H1 (cell line): ENCODE results near the gene HIP1. TPM values are rescaled to one million over a fixed set of nuclear protein-coding genes. Genes with fewer than 3 reads are reported as not detected.

Experiments
- CTCF ChIA-PET: fragments of 300-600 bp; sonication (Branson Sonifier 250); formaldehyde crosslinking; loops from one replicate; lab custom pipeline; 2021; ENCODE audit not compliant: partially characterized antibody; lab: Charles Lee
- POLR2A ChIA-PET: fragments of 300-600 bp; sonication (Branson Sonifier 250); formaldehyde crosslinking; loops from one replicate; lab custom pipeline; 2021; ENCODE audit warnings: inconsistent platforms; ENCODE audit not compliant: partially characterized antibody; lab: Charles Lee
- DNase-seq, 2 experiments: peaks; one replicate each; pipeline versions ENCODE4 v3.0.0 to v3.0.0-alpha.2; 2010 to 2022; ENCODE audit warnings: low spot score in 2 of 2, low read depth in 1 of 2, mixed read lengths in 1 of 2
- FAIRE-seq: peaks from 2 replicates; lab custom pipeline; 2011; peaks lifted over from hg19 to GRCh38; lab: Jason Lieb, UNC
- H2AFZ ChIP-seq: 2 replicates; pipeline ENCODE4 v1.8.1; 2012; ENCODE audit warnings: low read length, inconsistent platforms
- H2AK5ac ChIP-seq: 2 replicates; pipeline ENCODE4 v1.6.1; 2013; ENCODE audit warnings: low read depth, low read length
- H2BK120ac ChIP-seq: replicated peaks from 2 replicates; pipeline ENCODE3; 2013; ENCODE audit warnings: low read depth, low read length, inconsistent platforms
- H2BK12ac ChIP-seq: 2 replicates; pipeline ENCODE4 v1.6.1; 2013; ENCODE audit warnings: low read depth, low read length
- H2BK15ac ChIP-seq: 2 replicates; pipeline ENCODE4 v1.6.1; 2013; ENCODE audit warnings: low read length
- H2BK20ac ChIP-seq: 2 replicates; pipeline ENCODE4 v1.6.1; 2013; ENCODE audit warnings: low read length
- H2BK5ac ChIP-seq: 2 replicates; pipeline ENCODE4 v1.6.1; 2013; ENCODE audit warnings: low read depth, low read length
- H3K14ac ChIP-seq: 2 replicates; pipeline ENCODE4 v1.6.1; 2013; ENCODE audit warnings: inconsistent platforms; ENCODE audit not compliant: insufficient read length
- H3K18ac ChIP-seq: 2 replicates; pipeline ENCODE4 v1.6.1; 2013; ENCODE audit warnings: low read length; ENCODE audit errors: extremely low read depth
- H3K23ac ChIP-seq: 2 replicates; pipeline ENCODE4 v1.6.1; 2013; ENCODE audit warnings: inconsistent platforms; ENCODE audit not compliant: insufficient read length
- H3K23me2 ChIP-seq: 2 replicates; pipeline ENCODE4 v1.6.1; 2013; ENCODE audit warnings: low read depth, low read length
- H3K27ac ChIP-seq: 2 replicates; pipeline ENCODE4 v1.6.1; 2011; ENCODE audit warnings: low read depth, low read length, inconsistent platforms
- H3K27me3 ChIP-seq, 4 experiments: replicated peaks in 1 of 4; 1 replicate in 1 of 4; 2 replicates in 3 of 4; pipeline versions ENCODE4 v1.6.1 to v1.8.1; 2011 to 2013; ENCODE audit warnings: low read length in 3 of 4, mild to moderate bottlenecking in 3 of 4, inconsistent platforms in 2 of 4, mixed read lengths in 2 of 4, moderate library complexity in 1 of 4; ENCODE audit not compliant: control insufficient read depth in 3 of 4, insufficient read depth in 3 of 4; ENCODE audit errors: extremely low read depth in 1 of 4
- H3K36me3 ChIP-seq, 4 experiments: 2 replicates each; pipeline versions ENCODE4 v1.6.1 to v1.8.1; 2011 to 2013; ENCODE audit warnings: mild to moderate bottlenecking in 4 of 4, low read length in 3 of 4, moderate library complexity in 2 of 4, control low read depth in 1 of 4, inconsistent platforms in 1 of 4; ENCODE audit not compliant: insufficient read depth in 4 of 4, control insufficient read depth in 2 of 4
- H3K4ac ChIP-seq: replicated peaks from 2 replicates; pipeline ENCODE3; 2013; ENCODE audit warnings: low read length, low read depth, mixed read lengths, inconsistent platforms; ENCODE audit not compliant: insufficient read length
- H3K4me1 ChIP-seq, 4 experiments: replicated peaks in 1 of 4; 1 replicate in 1 of 4; 2 replicates in 3 of 4; pipeline versions ENCODE4 v1.6.1 to v1.8.1; 2011 to 2013; ENCODE audit warnings: low read length in 3 of 4, inconsistent platforms in 2 of 4, mixed read lengths in 1 of 4; ENCODE audit not compliant: insufficient read depth in 4 of 4, control insufficient read depth in 3 of 4
- H3K4me2 ChIP-seq, 2 experiments: 2 replicates each; pipeline versions ENCODE4 v1.6.1 to v1.8.1; 2011 to 2013; ENCODE audit warnings: low read depth in 2 of 2, low read length in 2 of 2, control low read depth in 1 of 2, inconsistent platforms in 1 of 2, mild to moderate bottlenecking in 1 of 2; ENCODE audit not compliant: insufficient read depth in 1 of 2
- H3K4me3 ChIP-seq, 4 experiments: fragments of 200-600, 300-600 bp in 1 of 4; sonication (generic), shearing (Covaris generic), sonication (Bioruptor Twin) in 1 of 4; 2 replicates each; pipeline versions ENCODE4 v1.5.1 to v1.8.1; 2011 to 2016; ENCODE audit warnings: low read length in 4 of 4, low read depth in 3 of 4, control low read depth in 2 of 4, inconsistent platforms in 2 of 4, mild to moderate bottlenecking in 2 of 4, mixed read lengths in 1 of 4, moderate library complexity in 1 of 4; ENCODE audit not compliant: insufficient read depth in 2 of 4; ENCODE audit errors: extremely low read depth in 1 of 4
- H3K56ac ChIP-seq: replicated peaks from 2 replicates; pipeline ENCODE3; 2013; ENCODE audit warnings: low read depth, mild to moderate bottlenecking, mixed read lengths, low read length, inconsistent platforms; ENCODE audit not compliant: insufficient read length
- H3K79me1 ChIP-seq: 2 replicates; pipeline ENCODE4 v1.6.1; 2013; ENCODE audit warnings: low read depth, low read length, control low read depth
- H3K79me2 ChIP-seq, 2 experiments: 2 replicates each; pipeline versions ENCODE4 v1.6.1 to v1.8.1; 2012 to 2013; ENCODE audit warnings: low read length in 2 of 2, mild to moderate bottlenecking in 2 of 2, inconsistent platforms in 1 of 2; ENCODE audit not compliant: insufficient read depth in 2 of 2, control insufficient read depth in 1 of 2
- H3K9ac ChIP-seq, 4 experiments: replicated peaks in 1 of 4; 1 replicate in 1 of 4; 2 replicates in 3 of 4; pipeline versions ENCODE4 v1.6.1 to v1.8.1; 2011 to 2013; ENCODE audit warnings: low read depth in 3 of 4, low read length in 3 of 4, control low read depth in 2 of 4, mild to moderate bottlenecking in 2 of 4, moderate library complexity in 2 of 4, inconsistent platforms in 1 of 4; ENCODE audit errors: extremely low read depth in 1 of 4
- H3K9me3 ChIP-seq, 2 experiments: 2 replicates each; pipeline versions ENCODE4 v1.6.1 to v1.8.1; 2012 to 2013; ENCODE audit warnings: mild to moderate bottlenecking in 2 of 2, moderate library complexity in 2 of 2, control low read depth in 1 of 2, inconsistent platforms in 1 of 2, low read depth in 1 of 2, low read length in 1 of 2, mixed read lengths in 1 of 2; ENCODE audit not compliant: insufficient read depth in 2 of 2
- H4K20me1 ChIP-seq, 2 experiments: replicated peaks in 1 of 2; 2 replicates each; pipeline versions ENCODE3 to v1.8.1; 2011 to 2013; ENCODE audit warnings: inconsistent platforms in 2 of 2, low read length in 2 of 2, mild to moderate bottlenecking in 1 of 2; ENCODE audit not compliant: insufficient read depth in 2 of 2, control insufficient read depth in 1 of 2
- H4K5ac ChIP-seq: 2 replicates; pipeline ENCODE4 v1.6.1; 2013; ENCODE audit warnings: low read length, low read depth, mixed read lengths, inconsistent platforms; ENCODE audit not compliant: insufficient read length
- H4K8ac ChIP-seq: 2 replicates; pipeline ENCODE4 v1.8.0; 2013; ENCODE audit warnings: mild to moderate bottlenecking, moderate library complexity, low read length, inconsistent platforms; ENCODE audit not compliant: insufficient read depth; ENCODE audit errors: extremely low read depth
- H4K91ac ChIP-seq: replicated peaks from 2 replicates; pipeline ENCODE3; 2013; ENCODE audit warnings: low read length, mixed read lengths, inconsistent platforms; ENCODE audit not compliant: insufficient read length
- ASH2L ChIP-seq: fragments of 200-600, 300-600 bp; sonication (generic); IDR thresholded peaks from one replicate; pipeline ENCODE4 v1.7.1; 2017; ENCODE audit warnings: low read length
- BACH1 ChIP-seq: IDR thresholded peaks from 2 replicates; pipeline ENCODE4 v1.6.1; 2012; ENCODE audit warnings: low read length, improper control_type of control experiment
- CREB1 ChIP-seq: IDR thresholded peaks from 2 replicates; pipeline ENCODE4 v1.6.1; 2012; ENCODE audit warnings: inconsistent platforms
- NRF1 ChIP-seq: IDR thresholded peaks from 2 replicates; pipeline ENCODE4 v1.6.1; 2011; ENCODE audit warnings: mild to moderate bottlenecking, low read depth, low read length, improper control_type of control experiment
- PHF8 ChIP-seq: fragments of 200-600 bp; sonication (generic); conservative IDR thresholded peaks from 2 replicates; pipeline ENCODE4 v1.7.1; 2012; ENCODE audit warnings: low read depth, mild to moderate bottlenecking, inconsistent platforms, low read length, moderate library complexity
- POLR2A ChIP-seq, 2 experiments: IDR thresholded peaks; 1 replicate in 1 of 2; 2 replicates in 1 of 2; pipeline ENCODE4 v1.6.1; 2011; ENCODE audit warnings: low read depth in 2 of 2, low read length in 2 of 2, mild to moderate bottlenecking in 2 of 2; ENCODE audit errors: control extremely low read depth in 1 of 2
- RBBP5 ChIP-seq: IDR thresholded peaks from 2 replicates; pipeline ENCODE4 v1.7.1; 2012; ENCODE audit warnings: low read depth, mild to moderate bottlenecking, inconsistent platforms, low read length, moderate library complexity, borderline replicate concordance
- SP1 ChIP-seq: IDR thresholded peaks from 2 replicates; pipeline ENCODE4 v1.6.1; 2011; ENCODE audit warnings: low read depth, low read length
- SP2 ChIP-seq: IDR thresholded peaks from 2 replicates; pipeline ENCODE4 v1.6.1; 2012; ENCODE audit warnings: mild to moderate bottlenecking, low read length, inconsistent platforms
- SRF ChIP-seq: IDR thresholded peaks from 2 replicates; pipeline ENCODE4 v1.6.1; 2011; ENCODE audit warnings: mild to moderate bottlenecking, low read depth, low read length, moderate library complexity
- TAF1 ChIP-seq: IDR thresholded peaks from 2 replicates; pipeline ENCODE4 v1.6.1; 2011; ENCODE audit warnings: mild to moderate bottlenecking, low read depth, low read length
- TBP ChIP-seq: IDR thresholded peaks from 2 replicates; pipeline ENCODE4 v1.6.1; 2011; ENCODE audit warnings: low read depth, low read length, improper control_type of control experiment
- WGBS, 2 experiments: shearing (Covaris generic) in 1 of 2; methylation state at CpG; one replicate each; pipeline versions ENCODE4 v1.1.6 to v1.1.7; 2013 to 2015; ENCODE audit warnings: low lambda C conversion rate in 2 of 2, mixed read lengths in 2 of 2, inconsistent platforms in 1 of 2, low coverage in 1 of 2, missing lambda C conversion rate in 1 of 2; ENCODE audit not compliant: insufficient replicate concordance in 2 of 2, insufficient coverage in 1 of 2, insufficient read length in 1 of 2; ENCODE audit errors: extremely low coverage in 1 of 2, missing lambda C conversion rate in 1 of 2; 5-methylcytosine and 5-hydroxymethylcytosine counted together
- polyA plus RNA-seq, 7 experiments: library from polyadenylated mRNA; depleted of rRNA in 3 of 7; stranded (reverse) in 5 of 7; unstranded in 2 of 7; fragments of >200 nt in 5 of 7; fragments of 200-250 nt in 2 of 7; gene quantifications; 1 replicate in 5 of 7; 2 replicates in 1 of 7; 4 replicates in 1 of 7; pipeline versions ENCODE4 v1.2.1 to v1.2.3, GENCODE V29; 2011 to 2013; ENCODE audit warnings: missing spikeins in 2 of 7, mixed read lengths in 2 of 7
- total RNA-seq: library from RNA; stranded (reverse); fragmentation: NEBNext Ultra II Directional; extraction: Animal tissue kit (Norgen Biotek cat#: 25700); gene quantifications from 2 replicates; pipeline ENCODE4 v1.2.1, GENCODE V29; 2021

Gene HIP1
- total and polyA plus RNA-seq, 2 of the 8 experiments (the other 6 are each of a cell fraction or from before 2014, with no cell fraction given) = 51.8 to 108 TPM

DNA sequence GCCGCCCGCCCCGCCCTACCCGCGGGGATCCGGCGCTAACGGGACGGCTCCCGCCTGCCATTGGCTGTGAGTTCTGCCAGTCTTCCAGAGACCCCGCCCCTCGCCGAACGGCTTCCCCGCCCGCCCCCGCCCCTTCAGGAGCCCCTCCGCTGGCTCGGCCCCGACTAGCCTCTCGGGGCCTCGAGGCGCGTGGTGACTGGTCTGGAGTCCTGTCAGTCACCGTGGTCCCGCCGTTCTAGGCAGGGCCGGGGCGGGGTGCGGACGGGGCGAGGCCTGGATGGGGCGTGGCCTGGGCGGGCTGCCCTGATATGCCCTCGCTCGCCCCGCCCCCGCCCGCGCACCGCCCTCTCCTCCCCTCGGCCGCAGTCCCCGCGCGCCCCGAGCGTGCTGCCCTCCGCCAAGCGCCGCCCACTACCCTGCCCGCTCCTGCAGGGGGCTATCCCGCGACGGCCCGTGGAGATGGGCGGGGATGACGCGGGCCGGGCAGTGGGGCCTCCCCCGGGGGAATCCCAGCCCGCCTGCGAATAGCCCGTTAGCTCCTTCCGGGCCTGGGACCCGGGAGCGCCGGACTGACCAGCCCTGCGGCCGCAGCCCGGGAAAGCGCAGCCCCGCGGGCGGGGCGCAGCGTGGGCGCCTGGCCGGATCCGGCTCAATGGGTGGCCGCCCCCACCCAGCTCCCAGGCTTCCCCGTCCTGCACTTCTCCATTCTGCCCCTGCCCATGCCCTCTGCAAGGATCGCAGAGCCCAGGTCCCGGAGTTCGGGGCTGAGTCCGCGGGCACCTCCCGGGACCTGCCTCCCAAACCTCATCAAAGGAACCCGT, 444 bp upstream of the HIP1 start:
- no peak overlapping the region for H2AK5ac ChIP-seq
- H3K4me1 ChIP-seq = peaks cover 0 to 10% (median 8%) of the 10 kb centered on the region in 4 experiments; a peak in 6 of 7 replicates
- H2BK120ac ChIP-seq = no peak overlapping the region
- no peak overlapping the region for H4K5ac ChIP-seq
- no peak overlapping the region for H4K91ac ChIP-seq
- FAIRE-seq = no peak
- no peak overlapping the region for H2BK12ac ChIP-seq
- H3K56ac ChIP-seq = no peak overlapping the region
- 0 out of 2 replicates have a peak overlapping the region, but pooled peaks have one; percentile 1 for H2AFZ ChIP-seq
- H3K4me2 ChIP-seq = peak overlapping the region; percentile 94 to 97
- peak overlapping the region; percentile 72; the same call in 1 of the 2 replicates for H4K8ac ChIP-seq
- no peak overlapping the region for H3K14ac ChIP-seq
- peaks cover 0 to 5% (median 4%) of the 10 kb centered on the region in 4 experiments; a peak in 1 of 7 replicates for H3K27me3 ChIP-seq
- no peak overlapping the region for H2BK20ac ChIP-seq
- H3K4me3 ChIP-seq = peak overlapping the region; percentile 80 to 95 (median 90)
- peak; percentile 92 to 98 for DNase-seq
- H3K79me1 ChIP-seq = peaks cover 2% of the 10 kb centered on the region; the same call in 1 of the 2 replicates
- H3K18ac ChIP-seq = no peak overlapping the region; the same call in 1 of the 2 replicates
- H3K4ac ChIP-seq = no peak overlapping the region
- H3K23ac ChIP-seq = no peak overlapping the region
- H2BK5ac ChIP-seq = 0 out of 2 replicates have a peak overlapping the region, but pooled peaks have one; percentile 81
- no peak overlapping the region for H3K27ac ChIP-seq
- ChIA-PET CTCF (interaction anchor here (1.1 to 5.3 kb wide), 4 partner anchors 14 to 23 kb away, joined by 3 to 39 read pairs (median 13); no protein-coding TSS in a partner anchor), POLR2A (interaction anchor here (0.7 to 1.7 kb wide), 8 partner anchors 10 to 176 kb away, joined by 3 to 7 read pairs (median 4); partner anchors contain the start of gene POR)
- H3K9me3 ChIP-seq = no peaks in the 10 kb centered on the region
- H3K79me2 ChIP-seq = no peaks in the 10 kb centered on the region
- no peaks in the 10 kb centered on the region for H3K36me3 ChIP-seq
- peaks cover 9% of the 10 kb centered on the region; the same call in 1 of the 2 replicates for H3K23me2 ChIP-seq
- H2BK15ac ChIP-seq = no peak overlapping the region
- H3K9ac ChIP-seq = peak overlapping the region in 2 of 4 experiments; percentile 33 to 38; a peak in 3 of 7 replicates
- H4K20me1 ChIP-seq = peaks cover 0 to 1% of the 10 kb centered on the region in 2 experiments
- WGBS, 2 experiments = 1% methylated on average over 16 of the region's 89 CpGs; no CpG with 5 or more reads in 1 of the 2 experiments
- peak; percentile 8 for TF ChIP-seq CREB1
- TF ChIP-seq SP1 = peak; percentile 79
- TF ChIP-seq POLR2A (IDR thresholded peaks at IDR 0.05; ENCODE audit: control extremely low read depth in 1 of 2, low read depth in 2 of 2, low read length in 2 of 2) = peak in 1 of 2 experiments; percentile 37; a peak in 1 of 3 replicates
- peak; percentile 58; the same call in 1 of the 2 replicates for TF ChIP-seq RBBP5
- TF ChIP-seq TBP = 0 out of 2 replicates have a peak, but pooled peaks have one; percentile 20
- TF ChIP-seq NRF1 = no peak
- peak; percentile 50; the same call in 1 of the 2 replicates for TF ChIP-seq PHF8
- TF ChIP-seq SRF = no peak
- peak; percentile 54 for TF ChIP-seq SP2
- TF ChIP-seq BACH1 = peak; percentile 67
- TF ChIP-seq ASH2L = peak; percentile 47
- TF ChIP-seq TAF1 = 0 out of 2 replicates have a peak, but pooled peaks have one; percentile 9
